NCI-H1048 (cell line): ENCODE data around the gene MAP2K4.
"Not testable (repeated sequence)": the region's sequence is repeated elsewhere in the genome, so short reads cannot be mapped to it uniquely, and the experiment has no call there.

Source experiments
- DNase-seq: peaks from one replicate; lab custom pipeline; 2025; lab: John Stamatoyannopoulos, UW

MAP2K4 gene

DNA sequence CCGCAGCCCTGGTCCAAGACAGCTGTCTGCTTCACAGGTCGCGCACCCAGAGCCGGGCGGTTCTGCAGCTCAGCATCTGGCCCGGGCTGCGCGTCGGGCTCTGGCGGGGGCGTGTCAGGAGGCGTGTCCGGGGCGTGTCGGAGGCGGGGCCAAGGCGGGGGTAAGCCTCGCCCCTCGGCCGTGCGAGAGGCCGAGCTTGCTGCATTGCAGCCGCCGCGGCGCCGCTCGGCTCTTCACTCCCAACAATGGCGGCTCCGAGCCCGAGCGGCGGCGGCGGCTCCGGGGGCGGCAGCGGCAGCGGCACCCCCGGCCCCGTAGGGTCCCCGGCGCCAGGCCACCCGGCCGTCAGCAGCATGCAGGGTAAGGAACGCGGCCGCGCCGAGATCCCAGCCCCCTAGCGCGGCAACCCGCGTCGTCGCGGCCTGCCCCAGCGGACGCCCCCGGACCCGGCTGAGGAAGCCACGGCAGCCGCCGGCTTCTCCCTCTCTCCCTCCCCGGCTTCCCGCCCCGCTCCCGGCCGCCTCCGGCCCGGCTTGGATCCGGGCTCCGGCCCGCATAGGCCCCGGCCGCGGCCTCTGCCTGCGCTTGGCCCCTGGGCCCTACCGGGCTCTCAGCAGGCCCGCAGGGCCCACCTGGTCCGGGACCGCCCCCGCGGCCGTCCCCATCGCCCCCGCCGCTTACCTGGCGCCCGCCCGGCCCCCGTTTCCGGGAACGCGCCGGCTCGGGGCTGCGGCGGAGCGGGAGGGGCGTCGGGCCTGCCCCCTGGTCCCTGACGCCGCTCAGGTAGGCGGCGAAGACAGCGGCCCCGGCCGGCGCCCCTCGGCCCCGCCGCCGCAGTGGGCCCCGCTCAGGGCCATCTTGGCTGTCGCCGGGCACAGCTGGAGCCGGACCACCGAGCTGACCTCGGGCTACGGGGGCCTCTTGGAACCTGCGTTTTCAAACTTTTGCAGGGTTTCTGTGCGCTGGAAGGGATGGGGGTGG is at the start of gene MAP2K4:
Gene MAP2K4, plus strand, starts transcription at position 236 of the 981 bp plus-strand sequence. Its CDS starts 10 bp downstream, at position 246.
- DNase-seq: peak; percentile 70

DNA sequence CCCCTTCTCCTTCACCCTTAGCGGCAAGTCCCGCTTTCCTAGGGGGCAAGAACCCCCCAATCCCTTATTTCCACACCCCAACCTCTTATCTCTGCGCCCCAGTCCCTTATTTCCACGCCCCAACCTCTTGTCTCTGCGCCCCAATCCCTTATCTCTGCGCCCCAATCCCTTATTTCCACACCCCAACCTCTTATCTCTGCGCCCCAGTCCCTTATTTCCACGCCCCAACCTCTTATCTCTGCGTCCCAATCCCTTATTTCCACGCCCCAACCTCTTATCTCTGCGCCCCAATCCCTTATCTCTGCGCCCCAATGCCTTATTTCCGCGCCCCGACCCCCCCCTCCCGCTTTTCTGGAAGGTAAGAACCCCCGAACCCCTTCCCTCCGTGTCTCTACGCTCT is 47.9 kb upstream of the MAP2K4 start:
- not testable (repeated sequence) for DNase-seq

DNA sequence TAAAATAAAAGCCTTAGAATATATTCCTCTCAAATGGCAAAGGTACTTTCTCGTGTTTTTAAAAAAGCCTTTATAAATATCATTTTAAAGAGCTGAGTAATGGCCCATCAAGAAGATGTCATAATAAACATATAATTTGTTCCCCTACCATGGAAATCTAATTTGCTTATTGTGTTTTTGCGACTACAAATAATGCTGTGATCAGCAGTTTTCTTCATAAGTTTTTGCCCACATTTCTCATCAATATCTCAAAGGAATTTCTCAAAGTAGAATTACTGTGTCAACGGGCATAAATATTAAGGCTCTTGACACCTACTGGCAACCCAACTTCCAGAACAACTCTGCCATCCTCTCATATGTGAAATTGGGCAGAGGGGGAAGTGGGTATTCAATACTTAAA is 40.9 kb upstream of the MAP2K4 start:
- no peak for DNase-seq

DNA sequence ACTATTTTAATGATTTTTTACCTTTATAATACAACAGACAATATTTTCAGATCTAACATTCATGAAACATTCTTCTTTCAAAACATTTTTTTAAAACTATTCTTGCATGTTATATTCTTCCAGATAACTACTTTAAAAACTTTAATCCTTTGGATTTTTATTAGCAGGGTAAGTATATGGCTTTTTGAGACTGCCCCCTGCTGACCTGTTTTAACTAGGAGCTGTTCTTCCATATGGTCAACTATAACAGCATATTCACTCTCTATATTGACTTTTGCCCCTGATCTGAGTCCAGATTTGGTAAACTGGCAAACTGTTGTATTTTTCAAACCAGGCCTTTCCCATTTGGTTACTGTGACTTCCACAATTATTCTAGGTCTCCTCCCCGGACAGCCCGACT is 39.9 kb upstream of the MAP2K4 start:
- DNase-seq: no peak

DNA sequence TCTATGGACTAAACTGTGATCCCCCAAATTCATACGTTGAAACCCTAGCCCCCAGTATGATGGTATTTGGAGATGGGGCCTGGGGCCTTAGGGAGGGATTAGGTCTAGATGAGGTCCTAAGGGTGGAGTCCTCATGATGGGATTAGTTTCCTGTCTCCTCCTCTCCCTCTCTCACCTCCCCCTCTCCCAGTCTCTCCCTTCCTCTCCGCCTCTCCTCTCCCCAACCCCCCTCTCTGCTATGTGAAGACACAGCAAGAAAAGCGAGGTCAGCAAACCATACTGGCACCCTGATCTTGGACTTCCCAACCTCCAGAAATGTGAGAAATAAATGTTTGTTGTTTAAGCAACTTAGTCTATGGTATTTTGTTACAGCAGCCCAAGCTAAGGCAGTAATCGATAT is 38.8 kb upstream of the MAP2K4 start:
- no peak for DNase-seq

DNA sequence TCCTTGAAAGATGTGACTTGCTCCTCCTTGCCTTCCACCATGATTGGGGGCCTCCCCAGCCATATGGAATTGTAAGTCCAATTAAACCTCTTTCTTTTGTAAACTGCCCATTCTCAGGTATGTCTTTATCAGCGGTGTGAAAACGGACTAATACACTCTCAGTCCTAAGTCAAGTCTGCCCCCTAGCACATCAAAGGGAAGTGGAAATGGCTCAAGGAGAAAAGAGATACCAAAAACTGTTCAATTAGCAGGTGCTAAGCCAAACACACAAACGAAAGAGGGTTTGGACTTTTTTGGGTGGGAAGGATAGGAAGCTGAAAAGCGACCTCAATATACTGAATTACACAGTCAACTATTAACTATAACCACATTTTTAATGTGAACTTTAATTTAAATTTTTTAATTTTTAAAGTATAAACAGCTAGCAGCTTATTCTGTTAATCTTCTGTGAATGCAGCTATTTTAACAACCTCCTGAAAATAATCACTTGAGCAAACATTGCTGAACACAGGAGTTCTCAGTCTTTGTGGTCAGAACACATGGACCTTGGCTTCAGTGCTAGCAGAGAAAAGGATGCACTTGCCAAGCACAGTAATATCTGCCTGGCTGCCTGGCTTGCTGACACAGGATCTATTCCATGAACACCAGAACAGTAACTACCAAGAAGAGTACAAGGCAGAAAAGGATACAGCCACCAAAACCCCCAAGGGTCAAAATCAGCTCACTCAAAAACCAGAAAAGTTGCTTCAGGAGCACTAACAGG is 34.3 kb upstream of the MAP2K4 start:
- no peak for DNase-seq

DNA sequence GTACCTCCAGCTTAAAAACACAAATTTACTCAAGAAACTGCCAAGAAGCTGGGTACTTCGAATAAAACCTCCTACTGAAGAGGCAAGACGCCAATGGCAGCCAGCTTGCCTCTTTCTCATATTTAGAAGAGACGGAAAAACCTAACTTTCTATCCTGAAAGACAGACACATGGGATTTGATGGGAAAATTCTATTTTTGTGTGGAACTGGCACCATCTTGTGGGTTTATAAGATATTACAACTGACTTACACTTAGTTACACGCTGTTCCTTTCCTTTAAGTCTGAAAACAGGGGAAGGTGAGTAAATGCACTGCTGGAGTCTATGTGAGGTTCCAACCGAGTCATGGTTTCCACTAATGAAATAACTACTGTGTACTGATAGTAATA is 33.7 kb upstream of the MAP2K4 start:
- DNase-seq: no peak

DNA sequence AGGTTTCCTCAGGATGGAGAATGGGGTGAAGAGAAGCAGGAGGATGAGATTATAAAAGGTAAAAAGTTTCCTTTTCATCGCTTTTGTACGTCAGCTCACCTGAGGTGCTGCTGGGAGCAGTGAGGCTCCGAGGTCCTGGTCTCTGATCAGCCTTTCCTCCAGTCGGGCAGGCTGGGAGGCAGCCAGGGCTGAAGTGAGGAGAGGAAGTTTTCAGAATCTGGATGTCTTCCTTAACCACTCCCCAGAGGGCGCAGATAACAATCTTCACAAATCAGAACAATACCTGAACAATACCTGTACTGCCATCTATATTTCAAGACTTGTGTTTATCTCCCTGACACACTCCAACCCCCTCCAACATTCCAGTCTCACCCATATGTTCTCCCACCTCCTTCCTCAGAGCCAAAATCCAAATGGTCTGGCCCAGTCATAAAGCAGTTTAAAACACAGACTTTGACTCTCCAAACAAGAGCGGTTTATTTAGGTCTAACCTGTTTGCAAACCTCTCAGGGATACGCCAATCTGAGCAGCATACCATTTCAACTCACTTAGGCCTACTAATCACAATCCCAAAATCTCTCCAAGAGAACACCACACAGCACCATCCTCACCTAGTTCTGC is 30.2 kb upstream of the MAP2K4 start:
- no peak for DNase-seq

GRCh38 chr17:11991461-11991860 is 29.2 kb upstream of the MAP2K4 start:
- no peak for DNase-seq

DNA sequence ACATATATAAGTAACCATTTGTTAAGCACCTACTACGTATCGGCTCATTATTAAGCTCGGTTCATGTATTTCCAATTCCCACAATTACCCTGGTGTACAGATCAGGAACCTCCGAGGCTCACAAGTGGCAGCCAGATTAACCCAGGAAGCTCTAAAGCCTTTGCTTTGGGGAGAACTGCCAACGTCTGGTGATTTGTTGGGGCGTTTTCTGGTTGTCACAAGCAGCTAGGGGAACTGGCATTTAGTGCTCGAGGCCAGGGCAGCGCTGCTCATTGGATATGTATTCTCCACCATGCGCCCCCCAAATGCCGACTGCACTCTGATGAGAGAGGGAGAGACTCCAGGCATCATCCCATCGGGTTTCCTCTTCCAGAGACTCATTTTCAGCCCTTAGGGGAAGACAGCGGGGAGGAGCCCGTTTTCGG is 23.9 kb upstream of the MAP2K4 start:
- no peak for DNase-seq

GRCh38 chr17:11997147-11997971 is 23.3 kb upstream of the MAP2K4 start, which contains the start of gene ZNF18:
TSS of gene ZNF18 (minus strand) at chr17:11997475. CDS start at chr17:11992829, 4,646 bp downstream.
- DNase-seq: peak; percentile 83

DNA sequence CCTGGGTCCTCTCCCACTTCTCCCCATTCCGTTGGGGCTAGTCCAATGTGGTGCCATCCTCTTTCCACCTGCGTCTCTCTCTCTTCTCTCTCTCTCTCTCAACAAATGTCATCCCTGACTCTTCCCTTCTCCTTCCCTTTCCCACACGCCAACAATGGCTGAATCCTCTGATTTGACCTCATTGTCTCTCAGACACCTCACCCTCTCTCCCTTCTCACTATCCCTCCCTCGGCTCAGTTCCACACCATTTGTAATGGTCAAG is 22.8 kb upstream of the MAP2K4 start:
- DNase-seq: no peak

DNA sequence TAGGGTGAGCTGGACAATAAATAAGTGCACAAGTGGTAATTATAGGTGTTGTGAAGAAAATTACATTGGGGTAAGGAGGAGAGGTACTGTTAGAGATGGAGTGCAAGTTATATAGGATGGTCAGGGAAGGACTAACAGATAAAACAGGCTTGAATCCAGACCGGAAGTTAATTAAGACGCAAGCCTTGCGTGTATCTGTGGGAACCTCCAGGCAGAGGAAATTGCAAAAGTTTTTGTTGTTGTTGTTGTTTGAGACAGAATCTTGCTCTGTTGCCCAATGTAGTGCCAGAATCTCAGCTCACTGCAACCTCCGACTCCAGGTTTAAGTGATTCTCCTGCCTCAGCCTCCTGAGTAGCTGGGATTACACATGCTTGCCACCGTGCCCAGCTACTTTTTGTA is 21.0 kb upstream of the MAP2K4 start:
- no peak for DNase-seq

DNA sequence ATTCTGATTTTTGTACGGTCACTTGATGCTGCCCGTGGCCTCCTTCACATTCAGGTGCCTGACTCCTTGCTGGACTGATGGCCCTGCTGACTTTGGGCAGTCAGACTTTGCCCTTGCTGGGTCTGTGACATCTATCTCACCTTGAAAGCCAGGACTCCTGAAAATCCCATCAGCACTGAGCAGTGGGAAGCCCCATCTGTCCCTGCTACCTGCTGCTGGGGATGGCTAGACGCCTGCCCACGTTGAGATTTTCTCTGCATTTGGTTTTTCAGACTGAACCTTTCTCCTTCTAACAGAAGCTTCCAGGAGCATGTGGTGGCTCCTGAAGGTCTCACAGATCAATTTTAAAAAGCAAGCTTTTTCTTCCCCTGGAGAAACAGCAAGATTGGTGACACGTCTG is 13.2 kb upstream of the MAP2K4 start:
- no peak for DNase-seq

- DNase-seq: no peak
Measured at GRCh38 chr17:12021623-12022140, 1.0 kb downstream of the MAP2K4 start.

DNA sequence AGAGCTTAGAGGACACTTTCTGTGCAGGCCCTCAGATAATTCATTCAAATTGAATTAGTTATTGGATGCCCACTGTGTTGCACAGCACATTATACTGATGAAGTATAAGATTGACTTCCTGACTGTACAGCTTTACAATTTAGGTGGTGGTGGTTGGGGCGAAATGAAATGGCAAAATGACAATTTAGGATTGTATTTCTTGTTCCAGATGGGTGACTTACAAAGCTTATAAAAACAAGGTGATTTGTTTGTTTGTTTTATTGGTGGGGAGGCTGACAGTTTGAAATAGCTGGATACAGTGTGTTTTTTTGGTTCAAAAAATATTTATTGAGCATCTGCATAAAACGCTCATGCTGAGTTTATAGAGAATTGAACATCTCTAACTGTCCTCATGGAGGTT is 1.6 kb downstream of the MAP2K4 start:
- DNase-seq: no peak

DNA sequence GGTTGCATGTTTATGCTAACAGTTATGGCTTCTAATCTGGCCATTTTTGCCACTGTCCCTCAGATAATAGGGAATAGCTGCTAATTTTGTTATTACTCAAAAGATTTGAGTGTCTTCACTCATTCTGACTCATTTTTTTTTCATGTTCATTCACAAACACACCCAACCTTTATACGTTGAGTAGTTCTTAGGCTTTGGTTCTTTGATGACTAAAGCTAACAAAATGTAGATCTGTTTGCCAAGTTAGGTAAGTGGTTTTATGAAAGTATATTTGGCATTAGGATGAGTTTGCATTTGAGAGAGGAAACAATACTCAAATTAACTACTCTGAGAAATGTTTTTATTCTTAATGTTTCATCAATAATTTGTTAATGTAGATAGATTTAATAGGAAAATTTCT is 3.6 kb downstream of the MAP2K4 start:
- DNase-seq: no peak

- DNase-seq: no peak
Measured at GRCh38 chr17:12027658-12028057, 7.0 kb downstream of the MAP2K4 start.

- DNase-seq: no peak
Measured at GRCh38 chr17:12028611-12029010, 7.9 kb downstream of the MAP2K4 start.

DNA sequence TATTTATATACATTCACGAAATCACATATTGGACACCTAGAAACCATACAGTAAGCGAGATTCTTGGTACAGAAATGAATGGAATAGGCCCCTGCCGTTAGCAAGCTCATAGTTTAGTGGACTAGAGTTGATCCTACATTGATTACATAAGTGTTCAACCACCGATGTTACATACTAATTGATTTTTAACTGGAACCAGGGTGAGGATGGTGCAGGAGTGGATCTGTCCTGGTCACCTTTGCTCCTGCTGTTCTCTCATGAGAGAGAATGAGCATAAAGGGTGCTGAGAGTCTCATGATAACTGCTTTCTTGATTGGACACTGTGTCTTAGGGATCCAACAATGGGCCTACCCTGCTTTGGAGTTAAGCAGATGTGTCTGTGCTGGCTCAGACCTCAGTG is 13.9 kb downstream of the MAP2K4 start:
- no peak for DNase-seq

GRCh38 chr17:12035673-12036072 is 15.0 kb downstream of the MAP2K4 start:
- no peak for DNase-seq

- no peak for DNase-seq
Measured at GRCh38 chr17:12037970-12038369, 17.3 kb downstream of the MAP2K4 start.
